ENCODE data around the gene RAPSN. TPM values are rescaled to one million over a fixed set of nuclear protein-coding genes. Genes with fewer than 3 reads are reported as not detected.
A peak's percentile ranks its signal among the peaks of the same experiment; 100 is the strongest.
"Not testable (repeated sequence)": the region's sequence is repeated elsewhere in the genome, so short reads cannot be mapped to it uniquely, and the experiment has no call there.

The RAPSN gene
- total RNA-seq, 1 donor: 0.43 TPM

DNA sequence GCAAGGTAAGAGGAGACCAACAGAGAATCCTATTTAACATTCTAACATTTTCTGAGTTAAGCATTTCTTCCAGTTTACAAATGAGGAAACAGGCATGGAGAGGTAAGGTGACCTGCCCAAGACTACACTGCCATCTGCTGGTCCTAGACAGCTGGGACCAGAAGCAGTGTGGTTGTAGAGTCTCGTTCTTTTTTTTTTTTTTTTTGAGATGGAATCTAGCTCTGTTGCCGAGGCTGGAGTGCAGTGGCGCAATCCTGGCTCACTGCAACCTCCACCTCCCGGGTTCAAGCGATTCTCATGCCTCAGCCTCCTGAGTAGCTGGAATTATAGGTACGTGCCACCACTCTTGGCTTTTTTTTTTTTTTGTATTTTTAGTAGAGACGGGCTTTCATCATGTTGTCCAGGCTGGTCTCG is 5.3 kb upstream of the RAPSN start:
- TF ChIP-seq CTCF (IDR thresholded peaks at IDR 0.05; ENCODE audit: insufficient read depth, low read depth, low read length): peak; percentile 80
- not testable (repeated sequence) for H3K4me3 ChIP-seq (ENCODE audit: low read depth, low read length)
- peak; percentile 87 for DNase-seq (ENCODE audit: low read depth)

GRCh38 chr11:47453365-47453764 is 4.4 kb upstream of the RAPSN start:
- H3K4me3 ChIP-seq (ENCODE audit: low read depth, low read length): no peak overlapping the region
- DNase-seq (ENCODE audit: low read depth): no peak
- no peak for TF ChIP-seq CTCF (IDR thresholded peaks at IDR 0.05; ENCODE audit: insufficient read depth, low read depth, low read length)

GRCh38 chr11:47451990-47452389 is 3.1 kb upstream of the RAPSN start:
- no peak for TF ChIP-seq CTCF (IDR thresholded peaks at IDR 0.05; ENCODE audit: insufficient read depth, low read depth, low read length)
- H3K4me3 ChIP-seq (ENCODE audit: low read depth, low read length): no peak overlapping the region
- DNase-seq (ENCODE audit: low read depth): no peak

DNA sequence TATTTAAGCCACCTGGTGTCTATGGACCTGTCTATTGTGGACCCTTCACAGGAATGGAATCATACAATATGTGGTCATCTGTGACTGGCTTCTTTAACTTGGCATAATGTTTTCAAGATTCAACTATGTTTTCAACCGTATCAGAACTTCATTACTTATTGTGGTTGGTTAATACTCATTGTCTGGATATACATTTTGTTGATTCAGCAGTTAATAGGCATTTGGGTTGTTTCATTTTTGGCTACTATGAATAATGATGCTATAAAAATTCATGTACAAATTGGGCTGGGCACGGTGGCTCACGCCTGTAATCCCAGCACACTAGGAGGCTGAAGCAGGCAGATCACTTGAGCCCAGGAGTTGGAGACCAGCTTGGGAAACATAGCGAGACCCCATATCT is 2.5 kb upstream of the RAPSN start:
- no peak overlapping the region for H3K4me3 ChIP-seq (ENCODE audit: low read depth, low read length)
- no peak for TF ChIP-seq CTCF (IDR thresholded peaks at IDR 0.05; ENCODE audit: insufficient read depth, low read depth, low read length)
- no peak for DNase-seq (ENCODE audit: low read depth)

GRCh38 chr11:47449541-47449940 is 605 bp upstream of the RAPSN start:
- H3K4me3 ChIP-seq (ENCODE audit: low read depth, low read length): no peak overlapping the region
- no peak for DNase-seq (ENCODE audit: low read depth)
- TF ChIP-seq CTCF (IDR thresholded peaks at IDR 0.05; ENCODE audit: insufficient read depth, low read depth, low read length): no peak

DNA sequence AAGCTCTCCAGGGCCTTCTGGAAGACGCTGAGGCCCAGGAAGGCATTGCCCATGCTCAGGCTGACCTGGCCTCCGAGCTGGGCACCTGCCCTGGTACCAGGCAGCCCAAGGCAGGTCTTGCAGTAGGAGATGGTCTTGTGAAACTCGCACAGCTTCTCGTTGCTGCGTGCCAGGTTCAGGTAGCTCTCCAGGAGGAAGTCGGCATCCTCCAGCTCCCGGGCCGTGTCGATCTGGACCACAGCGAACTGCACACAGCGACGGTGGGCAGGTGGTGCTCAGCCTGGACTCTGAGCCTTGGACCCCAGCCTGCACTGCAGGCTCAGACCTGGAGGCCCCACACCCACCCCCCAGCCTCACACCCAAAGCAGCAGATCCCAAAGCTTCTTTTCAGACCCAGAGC is 1.0 kb downstream of the RAPSN start:
- no peak for DNase-seq (ENCODE audit: low read depth)
- H3K4me3 ChIP-seq (ENCODE audit: low read depth, low read length): no peak overlapping the region
- no peak for TF ChIP-seq CTCF (IDR thresholded peaks at IDR 0.05; ENCODE audit: insufficient read depth, low read depth, low read length)

DNA sequence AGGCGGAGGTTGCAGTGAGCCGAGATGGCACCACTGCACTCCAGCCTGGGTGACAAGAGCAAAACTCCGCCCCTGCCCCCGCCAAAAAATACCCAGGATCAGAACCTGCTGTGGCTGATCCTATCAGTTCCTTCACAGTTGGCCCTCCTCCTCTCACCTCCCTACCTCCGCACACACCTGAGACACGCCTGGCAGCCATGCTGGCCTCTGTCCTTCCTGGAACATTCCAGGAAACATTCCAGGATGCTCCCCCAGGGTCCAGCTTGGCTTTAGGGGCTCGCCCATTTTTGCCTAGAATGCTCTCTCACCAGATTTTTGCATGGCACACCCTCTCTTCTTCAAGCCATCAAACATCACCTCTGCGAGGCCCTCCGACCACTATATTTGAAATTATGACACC is 2.1 kb downstream of the RAPSN start:
- no peak for TF ChIP-seq CTCF (IDR thresholded peaks at IDR 0.05; ENCODE audit: insufficient read depth, low read depth, low read length)
- no peak for DNase-seq (ENCODE audit: low read depth)
- no peak overlapping the region for H3K4me3 ChIP-seq (ENCODE audit: low read depth, low read length)
